ENCODE results near the gene LRRC4C. TPM values are rescaled to one million over a fixed set of nuclear protein-coding genes. Genes with fewer than 3 reads are reported as not detected.

Gene LRRC4C
- total RNA-seq, 1 donor from 2014 or later, result 14.0 TPM

DNA sequence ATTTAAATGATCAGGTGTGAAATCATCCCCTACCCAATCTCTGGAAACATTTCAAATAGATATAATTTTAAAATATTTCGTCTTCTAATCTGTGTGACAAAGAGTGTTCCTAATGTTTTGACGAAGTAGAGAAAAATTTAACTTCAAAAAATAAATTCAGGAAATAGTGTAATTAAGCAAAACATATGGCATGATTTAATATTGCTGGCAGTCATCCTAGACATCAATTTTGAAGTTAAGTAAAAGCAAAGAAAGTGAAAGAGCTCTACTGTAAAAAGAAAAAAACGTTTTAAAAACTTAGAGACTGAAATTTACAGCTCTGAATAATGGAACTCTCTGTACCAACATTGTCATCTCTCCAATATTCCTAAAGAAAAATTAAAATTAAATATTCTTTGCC lies 1062.3 kb downstream of the LRRC4C start:
- Mint-ChIP-seq H3K27me3 (no peaks in the 10 kb centered on the region), H3K4me3 (no peak overlapping the region)
- no peak for TF ChIP-seq CTCF (conservative IDR thresholded peaks at IDR 0.05)

DNA sequence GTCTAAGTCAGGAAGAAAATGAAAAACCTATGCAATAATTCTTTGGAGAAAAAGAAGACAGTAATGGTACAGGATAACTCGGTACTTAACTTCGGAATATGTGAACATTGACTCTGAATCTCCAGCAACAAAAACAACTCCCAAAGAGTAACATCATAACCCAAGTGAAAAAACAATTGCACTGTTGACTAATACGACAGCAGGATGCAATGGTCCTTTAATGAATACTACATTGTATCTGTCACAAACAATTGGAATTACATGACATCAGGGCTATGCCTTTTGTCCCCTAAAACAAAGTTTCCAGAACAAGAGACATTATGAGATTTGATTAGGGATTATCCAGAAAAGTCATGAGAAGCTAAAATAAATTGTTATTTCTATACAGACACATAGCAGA lies 1065.9 kb downstream of the LRRC4C start:
- Mint-ChIP-seq H3K36me3 (no peaks in the 10 kb centered on the region), H3K4me3 (no peak overlapping the region), H3K9me3 (no peaks in the 10 kb centered on the region), H3K27ac (no peak overlapping the region), H3K4me1 (ENCODE audit: unreplicated experiment) (no peaks in the 10 kb centered on the region), H3K27me3 (no peaks in the 10 kb centered on the region)
- DNase-seq (ENCODE audit: extremely low spot score, unreplicated experiment), result no peak
- TF ChIP-seq CTCF (conservative IDR thresholded peaks at IDR 0.05), result no peak

More for the DNA sequence above, 1062.3 kb downstream of the LRRC4C start:
- Mint-ChIP-seq H3K9me3 (no peaks in the 10 kb centered on the region), H3K4me1 (ENCODE audit: unreplicated experiment) (no peaks in the 10 kb centered on the region), H3K27ac (no peak overlapping the region), H3K36me3 (no peaks in the 10 kb centered on the region)
- DNase-seq (ENCODE audit: extremely low spot score, unreplicated experiment), result no peak

DNA sequence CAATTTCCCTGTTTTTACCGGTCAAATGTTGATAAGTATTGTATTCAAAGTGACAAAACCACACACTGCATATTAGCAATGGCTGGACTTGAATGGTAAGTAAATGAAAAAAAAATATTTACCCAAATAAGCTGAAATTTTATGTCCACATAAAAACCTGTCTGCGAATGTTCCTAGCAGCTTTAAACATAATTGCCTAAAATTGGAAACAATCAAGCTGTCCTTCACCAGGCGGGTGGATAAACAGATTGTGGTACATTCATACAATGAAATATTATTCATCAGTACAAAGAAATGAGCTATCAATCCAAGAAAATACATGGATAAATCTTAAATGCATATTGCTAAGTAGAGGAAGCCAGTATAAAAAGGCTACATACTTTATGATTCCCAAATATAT lies 1067.8 kb downstream of the LRRC4C start:
- TF ChIP-seq CTCF (conservative IDR thresholded peaks at IDR 0.05), result no peak
- Mint-ChIP-seq H3K27me3 (no peaks in the 10 kb centered on the region), H3K4me1 (ENCODE audit: unreplicated experiment) (no peaks in the 10 kb centered on the region), H3K27ac (no peak overlapping the region), H3K36me3 (no peaks in the 10 kb centered on the region), H3K9me3 (no peaks in the 10 kb centered on the region), H3K4me3 (no peak overlapping the region)
- DNase-seq (ENCODE audit: extremely low spot score, unreplicated experiment), result no peak

- TF ChIP-seq CTCF (conservative IDR thresholded peaks at IDR 0.05), result no peak
- Mint-ChIP-seq H3K4me1 (ENCODE audit: unreplicated experiment) (no peaks in the 10 kb centered on the region), H3K4me3 (no peak overlapping the region), H3K36me3 (no peaks in the 10 kb centered on the region), H3K9me3 (no peaks in the 10 kb centered on the region), H3K27me3 (no peaks in the 10 kb centered on the region), H3K27ac (no peak overlapping the region)
- no peak for DNase-seq (ENCODE audit: extremely low spot score, unreplicated experiment)
These were observed 1071.2 kb downstream of the LRRC4C start for GRCh38 chr11:40388097-40388818.

DNA sequence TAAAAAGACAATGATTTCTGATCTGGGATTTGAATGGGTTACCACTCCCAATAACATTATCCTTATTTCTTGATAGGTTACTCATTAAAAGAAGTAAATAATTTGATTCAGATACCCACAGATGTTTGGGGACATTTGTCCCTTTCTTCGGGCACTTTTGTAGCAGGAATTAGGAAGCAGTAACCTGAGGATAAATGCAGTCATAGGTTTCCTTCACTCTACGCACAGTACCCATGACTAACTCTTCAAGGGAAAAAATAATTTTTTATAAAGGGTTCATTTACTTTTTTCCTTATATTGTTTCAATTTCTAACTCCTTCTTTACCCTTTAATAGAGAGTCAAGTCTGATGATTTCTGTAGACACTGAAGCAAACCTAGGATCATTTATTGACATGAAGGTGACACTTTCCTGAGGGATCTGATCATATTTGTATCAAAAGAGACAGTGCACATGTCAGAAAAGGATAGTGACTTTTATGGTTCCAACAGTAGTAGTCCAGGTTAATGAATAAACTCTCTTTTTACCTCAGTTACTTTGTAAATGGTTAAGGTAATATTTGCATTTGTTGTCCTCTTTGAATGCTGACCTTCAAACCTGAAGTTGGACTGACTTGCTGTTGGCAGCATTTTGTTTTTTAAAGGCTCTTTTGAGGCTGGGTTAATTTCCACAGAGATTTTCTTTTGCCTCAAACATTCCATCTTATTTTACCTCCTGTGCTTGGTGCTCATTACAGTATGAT lies 1072.0 kb downstream of the LRRC4C start:
- H3K36me3 Mint-ChIP-seq, result no peaks in the 10 kb centered on the region
- TF ChIP-seq CTCF (conservative IDR thresholded peaks at IDR 0.05), result no peak
- no peaks in the 10 kb centered on the region for H3K4me1 Mint-ChIP-seq (ENCODE audit: unreplicated experiment)
- no peak overlapping the region for H3K27ac Mint-ChIP-seq
- no peaks in the 10 kb centered on the region for H3K9me3 Mint-ChIP-seq
- H3K4me3 Mint-ChIP-seq, result no peak overlapping the region
- no peak for DNase-seq (ENCODE audit: extremely low spot score, unreplicated experiment)
- no peaks in the 10 kb centered on the region for H3K27me3 Mint-ChIP-seq
